Fibroblast of lung (primary cell): ENCODE measurements around the gene LSM11. TPM values are rescaled to one million over a fixed set of nuclear protein-coding genes. Genes with fewer than 3 reads are reported as not detected.
A peak's percentile ranks its signal among the peaks of the same experiment; 100 is the strongest.

Source experiments
- DNase-seq, 2 donors: peaks; one replicate each; pipeline versions ENCODE4 v3.0.0 to v3.0.0-alpha.2; 2010; ENCODE audit warnings: low read depth in 2 of 2
- H2AFZ ChIP-seq: 2 replicates; pipeline ENCODE4 v1.5.1; 2012; ENCODE audit warnings: low read length, control low read depth, inconsistent platforms
- H3K27ac ChIP-seq: 2 replicates; pipeline ENCODE4 v1.5.1; 2011; ENCODE audit warnings: low read length, control low read depth; ENCODE audit not compliant: insufficient read depth
- H3K27me3 ChIP-seq: 2 replicates; pipeline ENCODE4 v1.5.1; 2011; ENCODE audit warnings: mild to moderate bottlenecking, low read length; ENCODE audit not compliant: control insufficient read depth, insufficient read depth
- H3K36me3 ChIP-seq: 2 replicates; pipeline ENCODE4 v1.5.1; 2011; ENCODE audit warnings: low read length; ENCODE audit not compliant: control insufficient read depth, insufficient read depth
- H3K4me1 ChIP-seq: 2 replicates; pipeline ENCODE4 v1.5.1; 2011; ENCODE audit warnings: low read length; ENCODE audit not compliant: control insufficient read depth, insufficient read depth; ENCODE audit errors: extremely low read depth
- H3K4me2 ChIP-seq: 2 replicates; pipeline ENCODE4 v1.5.1; 2011; ENCODE audit warnings: low read length, control low read depth; ENCODE audit not compliant: insufficient read depth; ENCODE audit errors: extremely low read depth
- H3K4me3 ChIP-seq, 4 experiments: fragments of 200-600 bp in 1 of 4; sonication (generic) in 1 of 4; replicated peaks in 1 of 4; 2 replicates each; pipeline ENCODE4 v1.5.1; 2011 to 2016; ENCODE audit warnings: low read length in 4 of 4, low read depth in 3 of 4, mild to moderate bottlenecking in 3 of 4, control low read depth in 2 of 4, inconsistent platforms in 1 of 4, mixed read lengths in 1 of 4; ENCODE audit not compliant: insufficient read depth in 1 of 4; ENCODE audit errors: control extremely low read depth in 1 of 4
- H3K79me2 ChIP-seq: 2 replicates; pipeline ENCODE4 v1.5.1; 2012; ENCODE audit warnings: mild to moderate bottlenecking, low read length, inconsistent platforms; ENCODE audit not compliant: control insufficient read depth, insufficient read depth
- H3K9ac ChIP-seq: 2 replicates; pipeline ENCODE4 v1.5.1; 2011; ENCODE audit warnings: mild to moderate bottlenecking, low read length, control low read depth; ENCODE audit not compliant: insufficient read depth
- H3K9me3 ChIP-seq: 2 replicates; pipeline ENCODE4 v1.5.1; 2012; ENCODE audit warnings: low read depth, low read length; ENCODE audit not compliant: control insufficient read depth, insufficient read depth
- H4K20me1 ChIP-seq: 2 replicates; pipeline ENCODE4 v1.5.1; 2011; ENCODE audit warnings: low read length; ENCODE audit not compliant: control insufficient read depth, insufficient read depth; ENCODE audit errors: extremely low read depth
- CTCF ChIP-seq, 2 donors: IDR thresholded peaks in 1 of 2; conservative IDR thresholded peaks in 1 of 2; 1 replicate in 1 of 2; 2 replicates in 1 of 2; pipeline ENCODE4 v1.5.1; 2011 to 2012; ENCODE audit warnings: low read length in 2 of 2, control low read depth in 1 of 2, inconsistent platforms in 1 of 2, low read depth in 1 of 2, mild to moderate bottlenecking in 1 of 2
- EZH2 ChIP-seq: IDR thresholded peaks from 2 replicates; pipeline ENCODE4 v1.5.1; 2012; ENCODE audit warnings: low read length, control low read depth, mild to moderate bottlenecking; ENCODE audit errors: missing control alignments
- polyA plus RNA-seq, 2 donors: library from polyadenylated mRNA; depleted of rRNA in 1 of 2; stranded (reverse) in 1 of 2; unstranded in 1 of 2; fragments of >200 nt; gene quantifications; 2 replicates each; pipeline ENCODE4 v1.2.1, GENCODE V29; 2011 to 2012; ENCODE audit warnings: missing spikeins in 1 of 2
- total RNA-seq: library from RNA; depleted of rRNA; stranded (reverse); fragments of >200 nt; gene quantifications from 2 replicates; pipeline ENCODE4 v1.2.1, GENCODE V29; 2014

Gene LSM11
- total and polyA plus RNA-seq, 2 donors (not counting 1 experiment from before 2014, with no cell fraction given) = 2.1 to 2.5 TPM

- H4K20me1 ChIP-seq = no peaks in the 10 kb centered on the region
- DNase-seq = no peak
- peak overlapping the region in 3 of 4 experiments; percentile 53 to 95 (median 86) for H3K4me3 ChIP-seq
- H3K27me3 ChIP-seq = no peaks in the 10 kb centered on the region
- H3K79me2 ChIP-seq = no peaks in the 10 kb centered on the region
- H3K36me3 ChIP-seq = no peaks in the 10 kb centered on the region
- peak overlapping the region; percentile 92 for H3K4me2 ChIP-seq
- no peak overlapping the region for H3K9ac ChIP-seq
- no peaks in the 10 kb centered on the region for H3K4me1 ChIP-seq
- H3K9me3 ChIP-seq = no peaks in the 10 kb centered on the region
- TF ChIP-seq EZH2 (no peak), CTCF (conservative IDR thresholded peaks at IDR 0.05 in 1 of 2, IDR thresholded peaks at IDR 0.05 in 1 of 2; ENCODE audit: low read depth in 1 of 2, low read length in 2 of 2) (no peak)
- H3K27ac ChIP-seq = peak overlapping the region; percentile 93
- H2AFZ ChIP-seq = no peak overlapping the region
Measured at GRCh38 chr5:157732130-157732514, 11.4 kb upstream of the LSM11 start.

- Histone ChIP-seq H3K9me3 (no peaks in the 10 kb centered on the region), H3K27me3 (no peaks in the 10 kb centered on the region), H3K36me3 (no peaks in the 10 kb centered on the region), H3K27ac (no peak overlapping the region), H3K79me2 (no peaks in the 10 kb centered on the region), H3K4me3 (no peak overlapping the region), H3K4me1 (no peaks in the 10 kb centered on the region), H2AFZ (no peak overlapping the region), H3K4me2 (no peak overlapping the region), H3K9ac (no peak overlapping the region), H4K20me1 (no peaks in the 10 kb centered on the region)
- DNase-seq = no peak
- TF ChIP-seq EZH2 (no peak), CTCF (conservative IDR thresholded peaks at IDR 0.05 in 1 of 2, IDR thresholded peaks at IDR 0.05 in 1 of 2; ENCODE audit: low read depth in 1 of 2, low read length in 2 of 2) (no peak)
Measured at GRCh38 chr5:157732596-157733262, 10.8 kb upstream of the LSM11 start.

- H3K4me2 ChIP-seq = no peak overlapping the region
- H3K79me2 ChIP-seq = no peaks in the 10 kb centered on the region
- H2AFZ ChIP-seq = no peak overlapping the region
- H3K9ac ChIP-seq = no peak overlapping the region
- DNase-seq = no peak
- no peaks in the 10 kb centered on the region for H4K20me1 ChIP-seq
- no peak overlapping the region for H3K27ac ChIP-seq
- no peaks in the 10 kb centered on the region for H3K27me3 ChIP-seq
- TF ChIP-seq CTCF (conservative IDR thresholded peaks at IDR 0.05 in 1 of 2, IDR thresholded peaks at IDR 0.05 in 1 of 2; ENCODE audit: low read depth in 1 of 2, low read length in 2 of 2) (no peak), EZH2 (no peak)
- H3K9me3 ChIP-seq = no peaks in the 10 kb centered on the region
- H3K4me3 ChIP-seq = no peak overlapping the region
- H3K36me3 ChIP-seq = no peaks in the 10 kb centered on the region
- no peaks in the 10 kb centered on the region for H3K4me1 ChIP-seq
Measured at GRCh38 chr5:157734436-157734835, 9.1 kb upstream of the LSM11 start.
